Keratinocyte (primary cell): ENCODE measurements around the gene EDDM13. TPM values are rescaled to one million over a fixed set of nuclear protein-coding genes. Genes with fewer than 3 reads are reported as not detected.

ENCODE experiments used
- DNase-seq: peaks from one replicate; pipeline ENCODE4 v3.0.0-alpha.2; 2011; ENCODE audit warnings: low read depth, missing footprints, low spot score
- FAIRE-seq: peaks from 2 replicates; lab custom pipeline; 2011; peaks lifted over from hg19 to GRCh38; lab: Jason Lieb, UNC
- H2AFZ ChIP-seq: 2 replicates; pipeline ENCODE4 v1.6.0; 2012; ENCODE audit warnings: low read length, control low read depth, inconsistent platforms; ENCODE audit not compliant: control insufficient read depth
- H3K27ac ChIP-seq: 2 replicates; pipeline ENCODE4 v1.5.1; 2011; ENCODE audit warnings: low read length; ENCODE audit not compliant: control insufficient read depth, insufficient read depth
- H3K27me3 ChIP-seq: 3 replicates; pipeline ENCODE4 v1.6.0; 2011; ENCODE audit warnings: low read length; ENCODE audit not compliant: control insufficient read depth, insufficient read depth; ENCODE audit errors: extremely low read depth
- H3K36me3 ChIP-seq, 2 experiments: 2 replicates in 1 of 2; 3 replicates in 1 of 2; pipeline ENCODE4 v1.5.1; 2011; ENCODE audit warnings: low read length in 2 of 2, mild to moderate bottlenecking in 1 of 2; ENCODE audit not compliant: control insufficient read depth in 2 of 2, insufficient read depth in 2 of 2; ENCODE audit errors: extremely low read depth in 1 of 2
- H3K4me1 ChIP-seq: 3 replicates; pipeline ENCODE4 v1.5.1; 2011; ENCODE audit warnings: low read length; ENCODE audit not compliant: control insufficient read depth, insufficient read depth; ENCODE audit errors: extremely low read depth
- H3K4me2 ChIP-seq: 3 replicates; pipeline ENCODE4 v1.6.0; 2011; ENCODE audit warnings: low read depth, low read length; ENCODE audit not compliant: control insufficient read depth, insufficient read depth; ENCODE audit errors: extremely low read depth
- H3K4me3 ChIP-seq, 3 experiments: fragments of 200-600 bp in 1 of 3; sonication (generic) in 1 of 3; 2 replicates in 2 of 3; 3 replicates in 1 of 3; pipeline ENCODE4 v1.5.1; 2011 to 2016; ENCODE audit warnings: low read length in 3 of 3, mild to moderate bottlenecking in 3 of 3, control low read depth in 2 of 3, inconsistent platforms in 1 of 3, low read depth in 1 of 3, mixed read lengths in 1 of 3, mixed run types in 1 of 3, moderate library complexity in 1 of 3; ENCODE audit not compliant: control insufficient read depth in 2 of 3, insufficient read depth in 2 of 3; ENCODE audit errors: extremely low read depth in 1 of 3
- H3K79me2 ChIP-seq: 2 replicates; pipeline ENCODE4 v1.6.0; 2012; ENCODE audit warnings: low read length; ENCODE audit not compliant: control insufficient read depth, insufficient read depth
- H3K9ac ChIP-seq: 3 replicates; pipeline ENCODE4 v1.6.0; 2011; ENCODE audit warnings: low read length; ENCODE audit not compliant: control insufficient read depth, insufficient read depth; ENCODE audit errors: extremely low read depth
- H3K9me1 ChIP-seq: 3 replicates; pipeline ENCODE4 v1.6.0; 2011; ENCODE audit warnings: low read length; ENCODE audit not compliant: control insufficient read depth, insufficient read depth; ENCODE audit errors: extremely low read depth
- H3K9me3 ChIP-seq: 2 replicates; pipeline ENCODE4 v1.5.1; 2012; ENCODE audit warnings: low read depth, low read length; ENCODE audit not compliant: control insufficient read depth
- H4K20me1 ChIP-seq: 3 replicates; pipeline ENCODE4 v1.6.0; 2011; ENCODE audit warnings: low read length; ENCODE audit not compliant: control insufficient read depth, insufficient read depth; ENCODE audit errors: extremely low read depth
- EZH2 ChIP-seq: IDR thresholded peaks from one replicate; pipeline ENCODE4 v1.6.1; 2012; ENCODE audit warnings: inconsistent platforms, mild to moderate bottlenecking, low read length, moderate library complexity
- dilution Hi-C: fragments of 300-500 bp; cut with MboI; formaldehyde crosslinking; loops from one replicate; pipeline ENCODE4 v1.7.0; 2020; ENCODE audit warnings: low sequenced_read_pairs; ENCODE audit not compliant: extremely low pct_ligation_motif_present
- polyA plus RNA-seq, 5 experiments: library from polyadenylated mRNA; depleted of rRNA in 3 of 5; stranded (reverse) in 3 of 5; stranded (forward) in 1 of 5; unstranded in 1 of 5; fragments of >200 nt; gene quantifications; 1 replicate in 1 of 5; 2 replicates in 3 of 5; 3 replicates in 1 of 5; pipeline versions ENCODE4 v1.2.1 to v1.2.3, GENCODE V29; 2011 to 2012; ENCODE audit warnings: missing spikeins in 2 of 5, low read depth in 1 of 5, low replicate concordance in 1 of 5
- TF ChIP-seq, protein P1 (sequence below), 3 experiments: IDR thresholded peaks in 1 of 3; conservative IDR thresholded peaks in 1 of 3; optimal IDR thresholded peaks in 1 of 3; 2 replicates in 2 of 3; 3 replicates in 1 of 3; pipeline versions ENCODE3 to v1.5.1; 2011; ENCODE audit warnings: low read length in 3 of 3, mild to moderate bottlenecking in 3 of 3, moderate library complexity in 2 of 3, control low read depth in 1 of 3, inconsistent platforms in 1 of 3; ENCODE audit not compliant: insufficient read depth in 2 of 3; ENCODE audit errors: extremely low read depth in 1 of 3

Gene EDDM13
- polyA plus RNA-seq, 1 donor (not counting 4 experiments of a cell fraction or from before 2014, with no cell fraction given), result 6.1 TPM

DNA sequence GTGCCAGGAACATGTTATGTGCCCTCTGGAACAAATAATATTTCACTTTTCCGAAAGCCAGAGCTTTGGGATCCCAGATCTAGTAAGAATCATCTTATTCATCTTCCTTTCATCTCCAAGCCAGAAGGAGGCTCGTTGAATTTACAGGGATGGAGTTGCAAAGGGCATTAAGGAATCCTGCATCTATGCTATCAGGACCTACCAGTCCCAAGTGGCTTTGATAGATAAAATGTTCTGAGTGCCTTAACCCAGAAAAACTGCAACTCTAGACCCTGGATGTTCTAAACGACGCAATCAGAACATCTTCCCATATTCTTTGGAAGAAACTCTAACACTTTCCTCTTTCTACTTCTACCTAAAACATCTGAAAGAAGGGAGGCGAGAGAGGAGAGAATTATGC is 9.2 kb upstream of the EDDM13 start:
- no peak overlapping the region for H3K9ac ChIP-seq
- no peaks in the 10 kb centered on the region for H3K9me3 ChIP-seq
- H3K27ac ChIP-seq, result no peak overlapping the region
- no peaks in the 10 kb centered on the region for H4K20me1 ChIP-seq
- H3K36me3 ChIP-seq, result no peaks in the 10 kb centered on the region
- TF ChIP-seq, protein P1, sequence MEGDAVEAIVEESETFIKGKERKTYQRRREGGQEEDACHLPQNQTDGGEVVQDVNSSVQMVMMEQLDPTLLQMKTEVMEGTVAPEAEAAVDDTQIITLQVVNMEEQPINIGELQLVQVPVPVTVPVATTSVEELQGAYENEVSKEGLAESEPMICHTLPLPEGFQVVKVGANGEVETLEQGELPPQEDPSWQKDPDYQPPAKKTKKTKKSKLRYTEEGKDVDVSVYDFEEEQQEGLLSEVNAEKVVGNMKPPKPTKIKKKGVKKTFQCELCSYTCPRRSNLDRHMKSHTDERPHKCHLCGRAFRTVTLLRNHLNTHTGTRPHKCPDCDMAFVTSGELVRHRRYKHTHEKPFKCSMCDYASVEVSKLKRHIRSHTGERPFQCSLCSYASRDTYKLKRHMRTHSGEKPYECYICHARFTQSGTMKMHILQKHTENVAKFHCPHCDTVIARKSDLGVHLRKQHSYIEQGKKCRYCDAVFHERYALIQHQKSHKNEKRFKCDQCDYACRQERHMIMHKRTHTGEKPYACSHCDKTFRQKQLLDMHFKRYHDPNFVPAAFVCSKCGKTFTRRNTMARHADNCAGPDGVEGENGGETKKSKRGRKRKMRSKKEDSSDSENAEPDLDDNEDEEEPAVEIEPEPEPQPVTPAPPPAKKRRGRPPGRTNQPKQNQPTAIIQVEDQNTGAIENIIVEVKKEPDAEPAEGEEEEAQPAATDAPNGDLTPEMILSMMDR (optimal IDR thresholded peaks at IDR 0.05 in 1 of 3, IDR thresholded peaks at IDR 0.05 in 1 of 3, conservative IDR thresholded peaks at IDR 0.05 in 1 of 3; ENCODE audit: extremely low read depth in 1 of 3, insufficient read depth in 2 of 3, low read length in 3 of 3), result no peak
- TF ChIP-seq EZH2, result no peak
- no peak overlapping the region for H3K4me2 ChIP-seq
- H3K27me3 ChIP-seq, result no peaks in the 10 kb centered on the region
- H3K79me2 ChIP-seq, result no peaks in the 10 kb centered on the region
- no peak overlapping the region for H3K4me3 ChIP-seq
- dilution Hi-C loops, result no loop called here
- H2AFZ ChIP-seq, result no peak overlapping the region
- FAIRE-seq (no peak), DNase-seq (no peak)
- no peaks in the 10 kb centered on the region for H3K9me1 ChIP-seq
- H3K4me1 ChIP-seq, result no peaks in the 10 kb centered on the region

DNA sequence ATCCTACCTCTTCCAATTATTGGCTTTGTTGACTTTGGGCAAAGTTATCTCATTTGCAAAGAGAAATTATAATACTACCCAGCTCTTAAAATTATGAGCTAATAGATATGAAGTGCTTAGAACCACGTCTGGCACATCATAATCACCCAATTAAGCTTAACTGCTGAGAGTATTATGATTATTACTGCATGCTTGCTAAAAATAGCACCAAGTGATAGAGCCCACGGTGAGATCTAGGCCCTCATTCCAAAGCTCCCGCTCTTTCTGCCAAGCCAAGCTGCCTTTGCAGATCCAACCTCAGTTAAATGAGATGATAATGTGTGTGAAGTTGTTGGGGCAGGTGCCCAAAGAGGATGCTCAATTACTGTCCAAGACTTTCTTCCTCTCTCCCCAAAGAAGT is 6.5 kb upstream of the EDDM13 start:
- no peaks in the 10 kb centered on the region for H3K79me2 ChIP-seq
- no peaks in the 10 kb centered on the region for H3K4me1 ChIP-seq
- no peak overlapping the region for H3K27ac ChIP-seq
- H4K20me1 ChIP-seq, result no peaks in the 10 kb centered on the region
- FAIRE-seq (no peak), DNase-seq (no peak)
- H3K9me3 ChIP-seq, result no peaks in the 10 kb centered on the region
- no peak overlapping the region for H2AFZ ChIP-seq
- H3K4me2 ChIP-seq, result no peak overlapping the region
- no peaks in the 10 kb centered on the region for H3K36me3 ChIP-seq
- H3K9ac ChIP-seq, result no peak overlapping the region
- no peaks in the 10 kb centered on the region for H3K9me1 ChIP-seq
- H3K4me3 ChIP-seq, result no peak overlapping the region
- H3K27me3 ChIP-seq, result no peaks in the 10 kb centered on the region
- TF ChIP-seq, protein P1 (optimal IDR thresholded peaks at IDR 0.05 in 1 of 3, IDR thresholded peaks at IDR 0.05 in 1 of 3, conservative IDR thresholded peaks at IDR 0.05 in 1 of 3; ENCODE audit: extremely low read depth in 1 of 3, insufficient read depth in 2 of 3, low read length in 3 of 3), result no peak
- TF ChIP-seq EZH2, result no peak
- dilution Hi-C loops, result no loop called here
